Trophoblast cell (in vitro differentiated cells and primary cell): ENCODE results near the gene POR.

Experiments used
- DNase-seq, 2 donors: peaks; one replicate each; pipeline ENCODE4 v3.0.0-alpha.2; 2016
- H2AFZ ChIP-seq: 2 replicates; pipeline ENCODE4 v1.6.1; 2013; ENCODE audit warnings: low read length, moderate library complexity, mild to moderate bottlenecking; ENCODE audit not compliant: insufficient read depth, poor library complexity
- H2AK5ac ChIP-seq: 2 replicates; pipeline ENCODE4 v1.6.1; 2013; ENCODE audit warnings: mild to moderate bottlenecking, low read length
- H2BK120ac ChIP-seq: 2 replicates; pipeline ENCODE4 v1.6.1; 2013; ENCODE audit warnings: low read length, mild to moderate bottlenecking, moderate library complexity; ENCODE audit not compliant: insufficient read depth, poor library complexity
- H2BK12ac ChIP-seq: 2 replicates; pipeline ENCODE4 v1.6.1; 2013; ENCODE audit warnings: mild to moderate bottlenecking, low read length, moderate library complexity
- H2BK5ac ChIP-seq: 2 replicates; pipeline ENCODE4 v1.6.1; 2013; ENCODE audit warnings: low read length, low read depth, moderate library complexity, mild to moderate bottlenecking; ENCODE audit not compliant: poor library complexity
- H3K14ac ChIP-seq: 2 replicates; pipeline ENCODE4 v1.6.1; 2013; ENCODE audit warnings: mild to moderate bottlenecking, low read length
- H3K18ac ChIP-seq: 2 replicates; pipeline ENCODE4 v1.6.1; 2013; ENCODE audit warnings: mild to moderate bottlenecking, low read length
- H3K23ac ChIP-seq: 2 replicates; pipeline ENCODE4 v1.6.1; 2013; ENCODE audit warnings: low read length
- H3K27ac ChIP-seq: 2 replicates; pipeline ENCODE4 v1.5.1; 2013; ENCODE audit warnings: low read depth, mild to moderate bottlenecking, inconsistent platforms, low read length, moderate library complexity
- H3K27me3 ChIP-seq: 2 replicates; pipeline ENCODE4 v1.6.1; 2013; ENCODE audit warnings: inconsistent platforms, mild to moderate bottlenecking, low read length, moderate library complexity; ENCODE audit not compliant: insufficient read depth
- H3K36me3 ChIP-seq, 2 experiments: 1 replicate in 1 of 2; 2 replicates in 1 of 2; pipeline ENCODE4 v1.6.1; 2013; ENCODE audit warnings: low read length in 2 of 2, mild to moderate bottlenecking in 2 of 2, moderate library complexity in 1 of 2; ENCODE audit not compliant: insufficient read depth in 2 of 2, control insufficient read depth in 1 of 2
- H3K4ac ChIP-seq: 2 replicates; pipeline ENCODE4 v1.6.1; 2013; ENCODE audit warnings: low read depth, mild to moderate bottlenecking, low read length, moderate library complexity
- H3K4me1 ChIP-seq, 2 experiments: 1 replicate in 1 of 2; 2 replicates in 1 of 2; pipeline ENCODE4 v1.6.1; 2013; ENCODE audit warnings: low read length in 2 of 2, mild to moderate bottlenecking in 2 of 2, moderate library complexity in 1 of 2; ENCODE audit not compliant: insufficient read depth in 2 of 2, control insufficient read depth in 1 of 2
- H3K4me2 ChIP-seq: 2 replicates; pipeline ENCODE4 v1.6.1; 2013; ENCODE audit warnings: inconsistent platforms, mild to moderate bottlenecking, low read length, moderate library complexity
- H3K4me3 ChIP-seq: 2 replicates; pipeline ENCODE4 v1.5.1; 2013; ENCODE audit warnings: mild to moderate bottlenecking, low read depth, low read length, inconsistent platforms
- H3K79me1 ChIP-seq: one replicate; pipeline ENCODE4 v1.6.1; 2013; ENCODE audit warnings: low read length
- H3K79me2 ChIP-seq: 2 replicates; pipeline ENCODE4 v1.6.1; 2013; ENCODE audit warnings: low read length, mild to moderate bottlenecking; ENCODE audit not compliant: control insufficient read depth, insufficient read depth, poor library complexity
- H3K9ac ChIP-seq: 2 replicates; pipeline ENCODE4 v1.6.1; 2013; ENCODE audit warnings: mild to moderate bottlenecking, low read length
- H3K9me3 ChIP-seq: 2 replicates; pipeline ENCODE4 v1.6.1; 2013; ENCODE audit warnings: low read depth, mild to moderate bottlenecking, control low read depth, inconsistent platforms, low read length; ENCODE audit not compliant: insufficient read depth
- H4K12ac ChIP-seq: 2 replicates; pipeline ENCODE4 v1.6.1; 2013; ENCODE audit warnings: low read depth, mild to moderate bottlenecking, low read length, moderate library complexity
- H4K8ac ChIP-seq: 2 replicates; pipeline ENCODE4 v1.6.1; 2013; ENCODE audit warnings: low read depth, mild to moderate bottlenecking, low read length, moderate library complexity
- H4K91ac ChIP-seq: one replicate; pipeline ENCODE4 v1.6.1; 2013; ENCODE audit warnings: low read depth, mild to moderate bottlenecking, low read length, moderate library complexity
- WGBS: extraction: QIAGEN DNeasy Blood & Tissue Kit; methylation state at CpG from one replicate; pipeline ENCODE4 v1.1.7; 2013; ENCODE audit warnings: missing lambda C conversion rate; ENCODE audit not compliant: insufficient read length, insufficient coverage; ENCODE audit errors: extremely low coverage; 5-methylcytosine and 5-hydroxymethylcytosine counted together

The POR gene

DNA sequence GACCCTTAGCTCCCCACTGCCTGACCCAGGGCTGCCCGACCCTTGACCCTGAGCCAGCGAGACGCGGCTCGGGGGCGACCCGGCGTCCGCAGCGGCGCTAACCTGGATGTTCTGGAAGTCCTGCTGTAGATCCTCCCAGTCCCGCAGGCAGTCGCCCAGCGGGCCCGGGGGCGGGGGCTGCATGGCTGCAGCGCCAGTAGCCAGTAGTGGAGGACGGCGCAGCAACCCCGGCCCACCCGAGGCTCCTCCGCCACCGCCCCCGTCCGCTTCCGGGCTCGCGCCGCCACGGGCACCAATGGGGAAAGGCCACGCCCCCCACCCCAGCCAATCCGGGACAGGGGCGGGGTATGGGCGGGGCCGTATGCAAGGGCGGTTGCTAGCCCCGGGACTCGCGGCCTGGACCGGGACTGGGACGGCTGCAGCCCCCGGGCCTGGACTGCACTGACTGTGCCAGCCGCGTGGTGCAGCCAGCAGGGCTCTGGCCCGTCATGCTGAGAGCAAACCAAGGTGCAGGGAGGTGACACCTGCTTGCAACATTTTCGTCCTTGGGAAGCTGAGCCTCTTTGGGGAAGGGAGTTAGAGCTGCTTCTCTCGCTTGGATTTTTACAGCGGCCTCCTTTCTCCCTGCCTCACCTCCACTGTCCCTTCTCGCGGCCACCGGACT is 79.6 kb downstream of the POR start, which contains the start of gene TMEM120A:
TMEM120A (minus strand) TSS at position 208 of the 664 bp plus-strand sequence; CDS start at position 183, 25 bp downstream.
- peak within 1 kb of the TSS; percentile 91 for H3K4me3 ChIP-seq
- H4K12ac ChIP-seq: peak within 1 kb of the TSS; percentile 79
- H2AFZ ChIP-seq: peak within 1 kb of the TSS; percentile 95
- H2BK5ac ChIP-seq: peak within 1 kb of the TSS; percentile 69
- H4K91ac ChIP-seq: peak within 1 kb of the TSS; percentile 82
- peak within 1 kb of the TSS; percentile 30 for H2BK120ac ChIP-seq
- peaks cover 8 to 13% of the 10 kb centered on the region in 2 experiments for H3K36me3 ChIP-seq
- H2AK5ac ChIP-seq: peak within 1 kb of the TSS; percentile 75
- H4K8ac ChIP-seq: peak within 1 kb of the TSS; percentile 82
- no CpG with 5 or more reads among the region's 51 CpGs for WGBS
- H3K9ac ChIP-seq: peak within 1 kb of the TSS; percentile 72
- H3K18ac ChIP-seq: peak within 1 kb of the TSS; percentile 82
- H2BK12ac ChIP-seq: peak within 1 kb of the TSS; percentile 51
- H3K27me3 ChIP-seq: no peaks in the 10 kb centered on the region
- peak; percentile 95 to 96 for DNase-seq
- H3K79me2 ChIP-seq: peaks cover 3% of the 10 kb centered on the region
- peak within 1 kb of the TSS; percentile 72 for H3K27ac ChIP-seq
- peaks cover 10% of the 10 kb centered on the region for H3K79me1 ChIP-seq
- peaks cover 15 to 18% of the 10 kb centered on the region in 2 experiments for H3K4me1 ChIP-seq
- H3K4me2 ChIP-seq: peak within 1 kb of the TSS; percentile 99
- H3K4ac ChIP-seq: peak within 1 kb of the TSS; percentile 35
- H3K23ac ChIP-seq: no peak within 1 kb of the TSS
- peaks cover 5% of the 10 kb centered on the region for H3K9me3 ChIP-seq
- H3K14ac ChIP-seq: peak within 1 kb of the TSS; percentile 80

DNA sequence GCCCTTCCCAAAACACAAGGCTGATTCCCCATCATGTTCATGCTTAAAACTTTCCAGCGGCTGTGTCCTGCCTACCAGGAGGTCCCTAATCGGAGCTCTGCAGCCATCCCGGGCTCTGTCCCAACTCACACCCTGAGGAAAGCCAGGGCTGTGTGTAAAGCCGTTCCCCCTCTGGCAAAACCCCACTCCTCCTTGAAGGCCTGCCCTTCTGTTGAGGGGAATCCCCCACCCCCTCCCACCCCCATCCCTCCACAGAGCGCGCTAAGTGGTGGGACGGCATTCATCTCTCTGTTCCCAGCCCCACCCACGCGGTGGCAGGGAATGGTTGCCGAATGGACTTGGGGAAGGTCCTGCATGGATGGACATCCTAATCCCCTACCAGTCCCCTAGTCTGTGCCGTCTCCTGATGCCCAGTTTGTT is 80.1 kb downstream of the POR start:
- DNase-seq: no peak
- peak overlapping the region; percentile 30 for H4K8ac ChIP-seq
- no peak overlapping the region for H3K9ac ChIP-seq
- H2AFZ ChIP-seq: no peak overlapping the region
- no peak overlapping the region for H3K18ac ChIP-seq
- no peak overlapping the region for H3K27ac ChIP-seq
- H3K14ac ChIP-seq: no peak overlapping the region
- H3K4ac ChIP-seq: no peak overlapping the region
- H3K36me3 ChIP-seq: peaks cover 9 to 13% of the 10 kb centered on the region in 2 experiments
- H2BK5ac ChIP-seq: no peak overlapping the region
- no peak overlapping the region for H2BK120ac ChIP-seq
- no peak overlapping the region for H4K91ac ChIP-seq
- H2AK5ac ChIP-seq: no peak overlapping the region
- H3K23ac ChIP-seq: no peak overlapping the region
- no peaks in the 10 kb centered on the region for H3K27me3 ChIP-seq
- H3K79me2 ChIP-seq: peaks cover 3% of the 10 kb centered on the region
- H3K4me3 ChIP-seq: no peak overlapping the region
- peaks cover 5% of the 10 kb centered on the region for H3K9me3 ChIP-seq
- no peak overlapping the region for H2BK12ac ChIP-seq
- H3K4me1 ChIP-seq: peaks cover 11 to 12% of the 10 kb centered on the region in 2 experiments
- peaks cover 10% of the 10 kb centered on the region for H3K79me1 ChIP-seq
- H4K12ac ChIP-seq: peak overlapping the region; percentile 31
- peak overlapping the region; percentile 95 for H3K4me2 ChIP-seq
- no CpG with 5 or more reads among the region's 11 CpGs for WGBS

DNA sequence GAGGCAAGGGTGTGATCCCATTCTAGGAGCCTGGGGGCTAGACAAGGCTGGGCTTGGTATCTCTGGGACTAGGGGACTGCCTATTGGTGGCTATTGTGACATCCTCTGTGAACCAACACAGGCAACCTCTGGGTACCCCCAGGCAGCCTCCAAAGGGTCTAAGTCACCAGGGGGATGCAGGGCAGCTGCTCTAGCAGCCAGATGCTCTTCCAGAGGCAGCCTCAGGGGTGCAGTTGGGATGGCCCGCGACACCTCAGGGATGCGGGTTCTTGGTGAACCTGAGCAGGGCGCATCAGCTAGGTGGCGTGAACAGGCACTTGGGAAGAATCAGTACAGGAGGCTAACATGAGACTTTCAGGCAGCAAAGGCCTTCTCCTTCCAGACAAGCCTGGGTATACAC is 81.0 kb downstream of the POR start:
- H3K79me2 ChIP-seq: peaks cover 3% of the 10 kb centered on the region
- H3K79me1 ChIP-seq: peaks cover 10% of the 10 kb centered on the region
- no peak overlapping the region for H2AK5ac ChIP-seq
- H4K91ac ChIP-seq: no peak overlapping the region
- no peak overlapping the region for H4K8ac ChIP-seq
- peaks cover 8% of the 10 kb centered on the region for H3K9me3 ChIP-seq
- H2BK5ac ChIP-seq: no peak overlapping the region
- no peak overlapping the region for H3K14ac ChIP-seq
- H3K18ac ChIP-seq: no peak overlapping the region
- WGBS: no CpG with 5 or more reads among the region's 5 CpGs
- H3K36me3 ChIP-seq: peaks cover 18 to 22% of the 10 kb centered on the region in 2 experiments
- H2BK12ac ChIP-seq: no peak overlapping the region
- peak overlapping the region; percentile 12 for H3K9ac ChIP-seq
- H3K4ac ChIP-seq: no peak overlapping the region
- H4K12ac ChIP-seq: no peak overlapping the region
- no peak overlapping the region for H3K27ac ChIP-seq
- peaks cover 7 to 9% of the 10 kb centered on the region in 2 experiments for H3K4me1 ChIP-seq
- no peak overlapping the region for H2BK120ac ChIP-seq
- no peak overlapping the region for H3K4me2 ChIP-seq
- no peak overlapping the region for H3K4me3 ChIP-seq
- no peak overlapping the region for H3K23ac ChIP-seq
- no peak for DNase-seq
- no peak overlapping the region for H2AFZ ChIP-seq
- no peaks in the 10 kb centered on the region for H3K27me3 ChIP-seq

DNA sequence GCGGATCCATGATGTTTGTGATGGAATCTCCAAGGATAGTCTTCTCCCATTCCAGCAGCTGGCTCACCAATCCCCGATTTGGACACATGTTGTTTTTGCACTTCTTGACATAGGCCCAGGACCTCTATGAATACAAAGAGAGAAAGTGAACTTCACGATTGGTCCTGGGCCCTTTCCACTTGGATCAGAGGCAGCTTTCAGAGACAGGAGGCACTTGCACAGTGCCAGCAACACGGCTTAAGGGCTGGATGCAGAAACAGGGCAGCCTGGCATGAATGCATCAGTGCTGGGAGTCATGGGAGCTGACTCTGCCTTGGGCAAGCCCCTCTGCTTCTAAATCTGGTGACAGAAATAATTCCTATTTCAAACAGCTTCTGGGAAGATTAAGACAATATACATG is 81.5 kb downstream of the POR start:
- H3K36me3 ChIP-seq: peaks cover 20 to 22% of the 10 kb centered on the region in 2 experiments
- H3K79me2 ChIP-seq: peaks cover 3% of the 10 kb centered on the region
- H4K8ac ChIP-seq: no peak overlapping the region
- H3K27me3 ChIP-seq: no peaks in the 10 kb centered on the region
- no peak overlapping the region for H2AFZ ChIP-seq
- DNase-seq: no peak
- no peak overlapping the region for H3K18ac ChIP-seq
- H3K79me1 ChIP-seq: peaks cover 10% of the 10 kb centered on the region
- peaks cover 8% of the 10 kb centered on the region for H3K9me3 ChIP-seq
- no peak overlapping the region for H3K9ac ChIP-seq
- H3K14ac ChIP-seq: no peak overlapping the region
- H3K23ac ChIP-seq: no peak overlapping the region
- H3K27ac ChIP-seq: no peak overlapping the region
- no peak overlapping the region for H4K91ac ChIP-seq
- H3K4me3 ChIP-seq: no peak overlapping the region
- no peak overlapping the region for H2AK5ac ChIP-seq
- H3K4ac ChIP-seq: no peak overlapping the region
- no peak overlapping the region for H2BK5ac ChIP-seq
- H3K4me1 ChIP-seq: peaks cover 7 to 8% of the 10 kb centered on the region in 2 experiments
- H2BK120ac ChIP-seq: no peak overlapping the region
- WGBS: no CpG with 5 or more reads among the region's 4 CpGs
- no peak overlapping the region for H2BK12ac ChIP-seq
- no peak overlapping the region for H4K12ac ChIP-seq
- no peak overlapping the region for H3K4me2 ChIP-seq
